Muscle of leg (tissue), 11 donors: Measurements from ENCODE around the gene CREG2. TPM values are rescaled to one million over a fixed set of nuclear protein-coding genes. Genes with fewer than 3 reads are reported as not detected.

ENCODE experiments used
- DNase-seq: peaks from one replicate; pipeline ENCODE4 v3.0.0; 2013
- H3K27ac ChIP-seq: one replicate; pipeline ENCODE4 v1.5.1; 2013; ENCODE audit warnings: mild to moderate bottlenecking, low read length, control low read depth
- H3K27me3 ChIP-seq: one replicate; pipeline ENCODE4 v1.6.1; 2013; ENCODE audit warnings: low read length; ENCODE audit not compliant: control insufficient read depth, insufficient read depth
- H3K36me3 ChIP-seq: one replicate; pipeline ENCODE4 v1.6.1; 2013; ENCODE audit warnings: low read length; ENCODE audit not compliant: control insufficient read depth, insufficient read depth
- H3K4me1 ChIP-seq: one replicate; pipeline ENCODE4 v1.6.1; 2013; ENCODE audit warnings: low read length; ENCODE audit not compliant: control insufficient read depth, insufficient read depth
- H3K4me3 ChIP-seq: one replicate; pipeline ENCODE4 v1.5.1; 2013; ENCODE audit warnings: low read length, control low read depth
- H3K9me3 ChIP-seq: replicated peaks from 2 replicates; pipeline ENCODE4 v1.6.1; 2013; ENCODE audit warnings: low read depth, low read length; ENCODE audit not compliant: control insufficient read depth
- WGBS: methylation state at CpG from one replicate; pipeline ENCODE4 v1.1.5; 2013; ENCODE audit warnings: missing lambda C conversion rate; ENCODE audit not compliant: insufficient coverage; 5-methylcytosine and 5-hydroxymethylcytosine counted together
- polyA plus RNA-seq, 8 donors: library from polyadenylated mRNA; unstranded; fragments of 120-200 nt; gene quantifications; one replicate each; pipeline versions ENCODE4 v1.2.1 to v1.2.3, GENCODE V29; 2013; ENCODE audit warnings: inconsistent platforms in 1 of 8, low replicate concordance in 1 of 8; ENCODE audit not compliant: insufficient read length in 8 of 8, insufficient read depth in 1 of 8
- total RNA-seq: library from RNA; stranded (reverse); fragments of 120-200 nt; gene quantifications from one replicate; pipeline ENCODE4 v1.2.4, GENCODE V29; 2013

CREG2 gene
- total and polyA plus RNA-seq, 9 donors = 2.4 to 5.3 (median 3.5) TPM

- H3K4me1 ChIP-seq = no peaks in the 10 kb centered on the region
- WGBS = 89% methylated on average over 3 of the region's 4 CpGs
- peaks cover 2% of the 10 kb centered on the region for H3K27me3 ChIP-seq
- DNase-seq = no peak
- H3K36me3 ChIP-seq = no peaks in the 10 kb centered on the region
- H3K4me3 ChIP-seq = no peak overlapping the region
- no peak overlapping the region for H3K27ac ChIP-seq
- H3K9me3 ChIP-seq = no peaks in the 10 kb centered on the region
Measured at GRCh38 chr2:101362777-101363176, 24.5 kb downstream of the CREG2 start.

GRCh38 chr2:101362316-101362715 is 25.0 kb downstream of the CREG2 start:
- Histone ChIP-seq H3K9me3 (no peaks in the 10 kb centered on the region), H3K27ac (no peak overlapping the region), H3K4me3 (no peak overlapping the region), H3K36me3 (no peaks in the 10 kb centered on the region), H3K27me3 (peaks cover 2% of the 10 kb centered on the region), H3K4me1 (no peaks in the 10 kb centered on the region)
- DNase-seq = no peak
- WGBS = no CpG with 5 or more reads among the region's 3 CpGs

GRCh38 chr2:101361522-101361921 is 25.8 kb downstream of the CREG2 start:
- Histone ChIP-seq H3K4me3 (no peak overlapping the region), H3K4me1 (no peaks in the 10 kb centered on the region)
- WGBS = no CpG with 5 or more reads among the region's 2 CpGs

GRCh38 chr2:101361121-101361520 is 26.2 kb downstream of the CREG2 start:
- H3K4me1 ChIP-seq = no peaks in the 10 kb centered on the region
- H3K27ac ChIP-seq = no peak overlapping the region
- H3K27me3 ChIP-seq = peaks cover 2% of the 10 kb centered on the region
- no peak for DNase-seq
- H3K36me3 ChIP-seq = no peaks in the 10 kb centered on the region
- no peaks in the 10 kb centered on the region for H3K9me3 ChIP-seq
- 70% methylated on average over 3 of the region's 4 CpGs for WGBS
- no peak overlapping the region for H3K4me3 ChIP-seq

More at GRCh38 chr2:101361522-101361921, 25.8 kb downstream of the CREG2 start:
- H3K27ac ChIP-seq = no peak overlapping the region
- no peaks in the 10 kb centered on the region for H3K36me3 ChIP-seq
- no peak for DNase-seq
- H3K27me3 ChIP-seq = peaks cover 2% of the 10 kb centered on the region
- no peaks in the 10 kb centered on the region for H3K9me3 ChIP-seq

- Histone ChIP-seq H3K4me3 (no peak overlapping the region), H3K27ac (no peak overlapping the region), H3K9me3 (no peaks in the 10 kb centered on the region), H3K4me1 (no peaks in the 10 kb centered on the region), H3K36me3 (no peaks in the 10 kb centered on the region), H3K27me3 (peaks cover 2% of the 10 kb centered on the region)
- 100% methylated on average over 1 of the region's 4 CpGs for WGBS
- DNase-seq = no peak
Measured at GRCh38 chr2:101360232-101360631, 27.1 kb downstream of the CREG2 start.

GRCh38 chr2:101359410-101359954 is 27.8 kb downstream of the CREG2 start:
- Histone ChIP-seq H3K36me3 (no peaks in the 10 kb centered on the region), H3K4me1 (no peaks in the 10 kb centered on the region), H3K27ac (no peak overlapping the region), H3K4me3 (no peak overlapping the region), H3K27me3 (no peaks in the 10 kb centered on the region), H3K9me3 (no peaks in the 10 kb centered on the region)
- no peak for DNase-seq
- 95% methylated on average over 4 of the region's 7 CpGs for WGBS

- Histone ChIP-seq H3K36me3 (no peaks in the 10 kb centered on the region), H3K27ac (no peak overlapping the region), H3K4me3 (no peak overlapping the region), H3K4me1 (no peaks in the 10 kb centered on the region), H3K9me3 (no peaks in the 10 kb centered on the region), H3K27me3 (no peaks in the 10 kb centered on the region)
- DNase-seq = no peak
Measured at GRCh38 chr2:101357376-101357775, 29.9 kb downstream of the CREG2 start.

GRCh38 chr2:101356521-101356920 is 30.8 kb downstream of the CREG2 start:
- H3K27ac ChIP-seq = no peak overlapping the region
- H3K36me3 ChIP-seq = no peaks in the 10 kb centered on the region
- H3K9me3 ChIP-seq = no peaks in the 10 kb centered on the region
- no peaks in the 10 kb centered on the region for H3K4me1 ChIP-seq
- no peak overlapping the region for H3K4me3 ChIP-seq
- no CpG with 5 or more reads among the region's 2 CpGs for WGBS
- H3K27me3 ChIP-seq = no peaks in the 10 kb centered on the region
- no peak for DNase-seq

- Histone ChIP-seq H3K4me1 (no peaks in the 10 kb centered on the region), H3K9me3 (no peaks in the 10 kb centered on the region), H3K36me3 (no peaks in the 10 kb centered on the region), H3K4me3 (no peak overlapping the region), H3K27ac (no peak overlapping the region), H3K27me3 (no peaks in the 10 kb centered on the region)
- no peak for DNase-seq
- whole genome bisulfite sequencing = 61% methylated on average over 3 of the region's 6 CpGs
Measured at GRCh38 chr2:101356055-101356454, 31.2 kb downstream of the CREG2 start.

- no peak for DNase-seq
- Histone ChIP-seq H3K4me3 (no peak overlapping the region), H3K27me3 (no peaks in the 10 kb centered on the region), H3K4me1 (no peaks in the 10 kb centered on the region), H3K27ac (no peak overlapping the region), H3K9me3 (no peaks in the 10 kb centered on the region), H3K36me3 (no peaks in the 10 kb centered on the region)
- 92% methylated on average over 8 of the region's 10 CpGs for WGBS
Measured at GRCh38 chr2:101355401-101356054, 31.8 kb downstream of the CREG2 start.
